Measurements from ENCODE around the gene HNRNPLL. TPM values are rescaled to one million over a fixed set of nuclear protein-coding genes. Genes with fewer than 3 reads are reported as not detected.
"Not testable (repeated sequence)": the region's sequence is repeated elsewhere in the genome, so short reads cannot be mapped to it uniquely, and the experiment has no call there.

Gene HNRNPLL
- total RNA-seq, 3 donors from 2014 or later: 62.7 to 86.3 (median 70.1) TPM

GRCh38 chr2:38609246-38609645 lies 6.5 kb upstream of the HNRNPLL start:
- not testable (repeated sequence) for H3K36me3 Mint-ChIP-seq (ENCODE audit: insufficient read depth); H3K4me3 Mint-ChIP-seq; ATAC-seq; H3K27me3 Mint-ChIP-seq (ENCODE audit: low read depth); DNase-seq; H3K9me3 Mint-ChIP-seq
- H3K4me1 Mint-ChIP-seq (ENCODE audit: low read depth): peaks cover 49% of the 10 kb centered on the region

DNA sequence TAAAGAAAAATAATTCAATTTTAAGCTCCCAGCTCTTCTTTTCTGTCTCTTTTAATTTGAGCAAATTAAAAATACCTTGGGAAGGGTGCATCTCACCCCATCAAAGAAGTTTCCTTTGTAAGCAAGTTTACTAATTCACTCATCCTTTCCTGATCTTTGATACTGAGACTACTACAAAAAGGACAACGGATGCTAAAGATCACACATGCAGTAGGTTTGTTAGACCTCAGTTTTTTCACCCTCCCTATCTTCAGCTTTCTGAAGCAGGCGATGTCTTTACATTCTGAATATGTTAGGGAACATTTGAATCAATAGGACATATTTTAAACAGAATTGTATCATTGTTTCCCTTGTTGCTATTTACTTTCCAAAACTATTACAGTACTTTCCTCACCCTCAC lies 6.0 kb upstream of the HNRNPLL start:
- Mint-ChIP-seq H3K4me3 (no peak overlapping the region), H3K4me1 (ENCODE audit: low read depth) (peaks cover 49% of the 10 kb centered on the region), H3K27me3 (ENCODE audit: low read depth) (no peaks in the 10 kb centered on the region), H3K9me3 (no peaks in the 10 kb centered on the region), H3K36me3 (ENCODE audit: insufficient read depth) (no peaks in the 10 kb centered on the region)
- no peak for DNase-seq
- ATAC-seq: no peak

GRCh38 chr2:38605298-38605830 lies 2.6 kb upstream of the HNRNPLL start:
- no peak for DNase-seq
- ATAC-seq: no peak
- H3K9me3 Mint-ChIP-seq: no peaks in the 10 kb centered on the region
- H3K27me3 Mint-ChIP-seq (ENCODE audit: low read depth): no peaks in the 10 kb centered on the region
- H3K4me1 Mint-ChIP-seq (ENCODE audit: low read depth): peaks cover 37% of the 10 kb centered on the region
- H3K36me3 Mint-ChIP-seq (ENCODE audit: insufficient read depth): peaks cover 7% of the 10 kb centered on the region
- no peak overlapping the region for H3K4me3 Mint-ChIP-seq

DNA sequence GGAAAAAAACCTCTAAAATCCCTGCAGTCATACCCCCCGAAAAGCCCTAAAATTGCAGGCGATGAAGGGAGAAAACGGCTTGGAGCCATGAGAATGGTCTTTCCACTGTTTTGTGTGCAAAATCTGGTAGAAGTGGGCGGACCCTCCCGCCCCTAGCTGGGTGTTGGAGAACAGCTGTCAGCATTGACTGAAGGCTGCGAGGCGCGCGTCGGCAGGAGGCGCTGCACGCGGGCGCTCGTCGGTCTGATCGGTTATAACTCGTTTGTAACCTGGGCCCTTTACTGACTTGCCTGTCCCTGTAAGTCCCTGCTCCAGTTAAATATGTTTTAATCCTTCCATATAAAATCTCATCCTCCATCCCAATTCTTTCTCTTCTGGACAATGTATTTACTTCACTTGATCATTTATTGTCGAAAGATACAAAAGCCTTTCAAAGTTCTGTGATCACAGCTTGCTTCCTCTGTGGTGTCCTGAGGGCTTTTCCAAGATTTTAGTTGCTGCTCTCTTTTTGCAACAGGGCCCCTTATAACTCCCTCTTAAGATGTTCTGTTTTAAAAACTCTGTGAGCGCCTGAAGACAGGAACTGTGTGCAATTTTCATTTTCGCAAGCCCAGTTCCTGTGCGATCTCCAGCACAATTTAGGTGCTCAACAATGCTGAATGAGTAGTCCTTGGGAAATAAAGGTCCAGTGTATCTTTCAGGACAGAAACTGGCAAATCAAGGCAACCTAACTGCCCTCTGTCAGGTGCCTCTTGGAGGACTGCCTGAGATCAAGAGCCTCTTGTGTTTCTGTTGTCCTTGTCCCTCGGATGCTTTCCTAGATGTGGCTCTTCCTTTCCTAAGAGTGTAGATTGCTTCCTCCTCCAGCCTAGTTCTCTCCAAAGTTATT lies 918 bp upstream of the HNRNPLL start:
- Mint-ChIP-seq H3K9me3 (no peaks in the 10 kb centered on the region), H3K27me3 (ENCODE audit: low read depth) (no peaks in the 10 kb centered on the region), H3K4me1 (ENCODE audit: low read depth) (peaks cover 33% of the 10 kb centered on the region), H3K36me3 (ENCODE audit: insufficient read depth) (peaks cover 10% of the 10 kb centered on the region), H3K4me3 (peak overlapping the region; percentile 95)
- ATAC-seq: peak; percentile 69 to 73
- peak; percentile 77 for DNase-seq

- ATAC-seq (peak; percentile 23 to 25), DNase-seq (peak; percentile 24)
- H3K9me3 Mint-ChIP-seq: no peaks in the 10 kb centered on the region
- H3K36me3 Mint-ChIP-seq (ENCODE audit: insufficient read depth): peaks cover 13% of the 10 kb centered on the region
- H3K27me3 Mint-ChIP-seq (ENCODE audit: low read depth): no peaks in the 10 kb centered on the region
- peak overlapping the region; percentile 95 for H3K4me3 Mint-ChIP-seq
- peaks cover 37% of the 10 kb centered on the region for H3K4me1 Mint-ChIP-seq (ENCODE audit: low read depth)
Measured at GRCh38 chr2:38602136-38602731, 494 bp downstream of the HNRNPLL start.

GRCh38 chr2:38601463-38602135 lies 1.1 kb downstream of the HNRNPLL start:
- peaks cover 15% of the 10 kb centered on the region for H3K36me3 Mint-ChIP-seq (ENCODE audit: insufficient read depth)
- H3K27me3 Mint-ChIP-seq (ENCODE audit: low read depth): no peaks in the 10 kb centered on the region
- ATAC-seq: no peak
- H3K4me3 Mint-ChIP-seq: peak overlapping the region; percentile 95
- no peaks in the 10 kb centered on the region for H3K9me3 Mint-ChIP-seq
- no peak for DNase-seq
- peaks cover 42% of the 10 kb centered on the region for H3K4me1 Mint-ChIP-seq (ENCODE audit: low read depth)

- ATAC-seq (no peak), DNase-seq (no peak)
- H3K36me3 Mint-ChIP-seq (ENCODE audit: insufficient read depth): peaks cover 16% of the 10 kb centered on the region
- H3K9me3 Mint-ChIP-seq: no peaks in the 10 kb centered on the region
- H3K27me3 Mint-ChIP-seq (ENCODE audit: low read depth): no peaks in the 10 kb centered on the region
- peaks cover 48% of the 10 kb centered on the region for H3K4me1 Mint-ChIP-seq (ENCODE audit: low read depth)
- H3K4me3 Mint-ChIP-seq: peak overlapping the region; percentile 95
Measured at GRCh38 chr2:38600921-38601455, 1.7 kb downstream of the HNRNPLL start.

GRCh38 chr2:38600242-38600891 lies 2.4 kb downstream of the HNRNPLL start:
- Mint-ChIP-seq H3K4me1 (ENCODE audit: low read depth) (peaks cover 49% of the 10 kb centered on the region), H3K4me3 (peak overlapping the region; percentile 95), H3K9me3 (no peaks in the 10 kb centered on the region), H3K36me3 (ENCODE audit: insufficient read depth) (peaks cover 17% of the 10 kb centered on the region), H3K27me3 (ENCODE audit: low read depth) (no peaks in the 10 kb centered on the region)
- ATAC-seq: no peak
- DNase-seq: no peak

DNA sequence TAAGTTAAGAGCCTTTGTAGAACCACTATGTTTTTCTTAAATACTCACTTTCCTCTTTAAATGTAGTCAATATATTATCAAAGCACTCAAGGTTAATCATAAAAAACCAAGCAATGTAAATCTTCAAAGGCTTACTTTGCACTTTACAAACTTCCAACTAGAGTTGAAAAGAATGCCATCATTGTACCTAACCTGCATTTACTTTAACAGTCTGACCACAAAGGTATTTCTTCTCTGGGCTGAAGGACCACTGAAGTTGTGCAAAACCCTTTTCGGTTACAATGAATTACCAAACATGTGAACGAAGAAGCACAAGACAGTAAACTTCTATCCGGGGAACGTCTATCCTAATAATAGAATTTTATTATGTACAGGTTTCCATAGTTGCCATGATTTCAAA lies 3.0 kb downstream of the HNRNPLL start:
- DNase-seq: no peak
- Mint-ChIP-seq H3K4me3 (peak overlapping the region; percentile 95), H3K27me3 (ENCODE audit: low read depth) (no peaks in the 10 kb centered on the region), H3K9me3 (no peaks in the 10 kb centered on the region), H3K36me3 (ENCODE audit: insufficient read depth) (peaks cover 17% of the 10 kb centered on the region), H3K4me1 (ENCODE audit: low read depth) (peaks cover 46% of the 10 kb centered on the region)
- no peak for ATAC-seq

GRCh38 chr2:38598991-38599295 lies 3.8 kb downstream of the HNRNPLL start:
- Mint-ChIP-seq H3K27me3 (ENCODE audit: low read depth) (no peaks in the 10 kb centered on the region), H3K4me1 (ENCODE audit: low read depth) (peaks cover 45% of the 10 kb centered on the region), H3K9me3 (no peaks in the 10 kb centered on the region), H3K36me3 (ENCODE audit: insufficient read depth) (peaks cover 17% of the 10 kb centered on the region), H3K4me3 (peak overlapping the region; percentile 95)
- ATAC-seq: no peak
- DNase-seq: no peak

DNA sequence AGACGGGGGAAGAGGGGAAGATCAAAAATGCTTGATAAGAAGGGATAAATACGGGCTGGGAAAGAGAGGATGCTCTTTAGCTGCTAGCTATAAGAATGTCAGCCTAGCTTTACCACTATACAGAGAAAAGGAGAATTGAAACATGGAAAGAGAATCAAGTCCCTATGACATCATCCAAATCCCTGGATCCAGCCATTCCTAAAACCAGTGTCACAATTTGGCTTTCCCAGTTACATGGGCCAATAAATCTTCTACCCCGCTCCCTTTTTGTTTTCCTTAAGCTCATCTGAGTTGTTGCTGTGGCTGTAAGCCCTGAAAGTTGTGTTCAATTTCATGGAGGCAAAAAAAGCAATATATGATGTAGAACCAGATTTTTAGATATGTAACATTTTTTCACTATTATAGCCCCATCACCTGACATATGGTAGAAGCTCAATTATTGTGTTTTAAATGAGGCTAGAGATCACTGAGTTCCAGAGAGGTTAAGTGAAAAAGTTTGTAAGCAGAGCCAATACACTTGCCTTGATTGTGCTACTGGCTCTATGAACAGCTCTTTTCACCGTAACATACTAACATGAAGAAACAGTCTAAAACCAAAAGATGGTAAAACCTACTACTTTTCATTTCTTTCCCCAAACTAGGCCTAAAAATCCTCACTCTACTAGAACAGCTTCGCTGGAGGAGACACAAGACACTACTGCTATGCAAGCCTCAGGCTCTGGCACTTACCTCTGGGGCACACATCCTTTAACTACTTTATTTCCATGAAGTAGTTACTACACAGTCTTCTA lies 4.3 kb downstream of the HNRNPLL start:
- ATAC-seq (no peak), DNase-seq (no peak)
- H3K4me3 Mint-ChIP-seq: peak overlapping the region; percentile 95
- H3K36me3 Mint-ChIP-seq (ENCODE audit: insufficient read depth): peaks cover 18% of the 10 kb centered on the region
- H3K4me1 Mint-ChIP-seq (ENCODE audit: low read depth): peaks cover 43% of the 10 kb centered on the region
- no peaks in the 10 kb centered on the region for H3K27me3 Mint-ChIP-seq (ENCODE audit: low read depth)
- no peaks in the 10 kb centered on the region for H3K9me3 Mint-ChIP-seq

DNA sequence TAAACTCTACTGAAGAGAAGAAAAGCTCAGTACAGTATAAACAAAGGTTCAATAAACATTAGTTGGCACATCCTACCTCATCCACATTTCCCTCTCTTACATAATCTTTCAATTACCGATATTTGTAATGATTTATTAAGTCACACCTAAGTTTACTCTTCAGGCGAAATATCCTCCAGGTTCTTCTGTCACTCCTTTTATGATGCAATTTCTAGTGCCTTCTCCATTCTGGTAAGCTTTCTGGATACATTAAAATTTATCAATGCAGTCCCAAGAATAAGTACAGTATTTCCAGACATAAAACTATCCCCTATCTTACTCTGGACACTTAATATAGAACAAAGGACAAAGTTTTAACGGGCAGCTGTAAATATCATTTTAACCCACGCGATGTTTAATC lies 5.6 kb downstream of the HNRNPLL start:
- Mint-ChIP-seq H3K36me3 (ENCODE audit: insufficient read depth) (peaks cover 22% of the 10 kb centered on the region), H3K4me1 (ENCODE audit: low read depth) (peaks cover 54% of the 10 kb centered on the region), H3K4me3 (peak overlapping the region; percentile 95), H3K9me3 (no peaks in the 10 kb centered on the region), H3K27me3 (ENCODE audit: low read depth) (no peaks in the 10 kb centered on the region)
- ATAC-seq (no peak), DNase-seq (no peak)

DNA sequence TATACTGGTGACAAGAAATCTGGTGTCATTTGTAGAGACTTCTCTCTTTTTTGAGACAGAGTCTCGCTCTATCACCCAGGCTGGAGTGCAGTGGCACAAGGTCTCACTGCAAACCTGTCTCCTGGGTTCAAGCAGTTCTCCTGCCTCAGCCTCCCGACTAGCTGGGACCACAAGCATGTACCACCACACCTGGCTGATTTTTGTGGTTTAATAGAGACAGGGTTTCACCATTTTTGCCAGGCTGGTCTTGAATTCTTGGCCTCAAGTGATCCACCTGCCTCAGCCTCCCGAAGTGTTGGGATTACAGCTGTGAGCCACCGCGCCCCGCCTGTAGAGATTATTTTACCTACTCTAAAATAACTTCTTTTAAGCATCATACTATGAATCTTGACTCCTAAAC lies 6.5 kb downstream of the HNRNPLL start:
- no peaks in the 10 kb centered on the region for H3K9me3 Mint-ChIP-seq
- H3K36me3 Mint-ChIP-seq (ENCODE audit: insufficient read depth): peaks cover 20% of the 10 kb centered on the region
- peak overlapping the region; percentile 95 for H3K4me3 Mint-ChIP-seq
- no peak for ATAC-seq
- DNase-seq: no peak
- no peaks in the 10 kb centered on the region for H3K27me3 Mint-ChIP-seq (ENCODE audit: low read depth)
- peaks cover 54% of the 10 kb centered on the region for H3K4me1 Mint-ChIP-seq (ENCODE audit: low read depth)

All from activated T-cell treated with anti-CD3 and anti-CD28 coated beads, Interleukin-2, amount 50 U/mL, for 4 hours (primary cell).